GM23338 (cell line): ENCODE measurements around the gene UXS1. TPM values are rescaled to one million over a fixed set of nuclear protein-coding genes. Genes with fewer than 3 reads are reported as not detected.

Experiments
- ATAC-seq: fragments of 200-7000 bp; cut with Tn5 transposase; 3 replicates; pipeline ENCODE4 v1.9.1; 2020
- DNase-seq: peaks from one replicate; pipeline ENCODE4 v3.0.0-alpha.2; 2015; ENCODE audit warnings: low spot score
- H2AFZ ChIP-seq: fragments of 200-600 bp; sonication (generic); 2 replicates; pipeline ENCODE4 v1.8.0; 2016; ENCODE audit warnings: antibody characterized with exemption, mild to moderate bottlenecking, moderate library complexity
- H3F3A ChIP-seq: fragments of 200-600 bp; sonication (generic); replicated peaks from 2 replicates; pipeline ENCODE4 v1.8.0; 2017; ENCODE audit warnings: antibody characterized with exemption, mixed run types, low read depth
- H3K27ac ChIP-seq: fragments of 200-600 bp; sonication (generic); 2 replicates; pipeline ENCODE4 v1.6.1; 2016; ENCODE audit warnings: low read depth
- H3K27me3 ChIP-seq: fragments of 200-600 bp; sonication (generic); 2 replicates; pipeline ENCODE4 v1.8.0; 2016; ENCODE audit warnings: mild to moderate bottlenecking, mixed run types, moderate library complexity; ENCODE audit not compliant: insufficient read depth
- H3K36me3 ChIP-seq: fragments of 200-600 bp; sonication (generic); 2 replicates; pipeline ENCODE4 v1.8.0; 2016; ENCODE audit warnings: mild to moderate bottlenecking; ENCODE audit not compliant: insufficient read depth
- H3K4me1 ChIP-seq: fragments of 200-600 bp; sonication (generic); 2 replicates; pipeline ENCODE4 v1.8.0; 2016; ENCODE audit warnings: mild to moderate bottlenecking, moderate library complexity; ENCODE audit not compliant: insufficient read depth
- H3K4me2 ChIP-seq: fragments of 200-600 bp; sonication (generic); 2 replicates; pipeline ENCODE4 v1.7.1; 2017; ENCODE audit warnings: mixed run types
- H3K4me3 ChIP-seq: fragments of 200-600 bp; sonication (generic); 2 replicates; pipeline ENCODE4 v1.6.1; 2016; ENCODE audit warnings: mixed run types
- H3K79me2 ChIP-seq: fragments of 200-600 bp; sonication (generic); replicated peaks from 2 replicates; pipeline ENCODE4 v1.8.0; 2017; ENCODE audit warnings: mild to moderate bottlenecking; ENCODE audit not compliant: insufficient read depth
- H3K9me2 ChIP-seq: fragments of 200-600 bp; sonication (generic); 2 replicates; pipeline ENCODE4 v1.8.0; 2017; ENCODE audit not compliant: insufficient read depth
- H4K20me1 ChIP-seq: fragments of 200-600 bp; sonication (generic); replicated peaks from 2 replicates; pipeline ENCODE4 v1.8.0; 2017; ENCODE audit warnings: mild to moderate bottlenecking; ENCODE audit not compliant: insufficient read depth
- H3K27ac Mint-ChIP-seq: 2 replicates; pipeline ENCODE4 v1.8.0; 2020; ENCODE audit warnings: inconsistent platforms, mild to moderate bottlenecking, moderate library complexity, mixed read lengths
- H3K27me3 Mint-ChIP-seq: 3 replicates; pipeline ENCODE4 v1.8.0; 2022; ENCODE audit warnings: low read depth, mild to moderate bottlenecking, moderate library complexity, mixed read lengths, inconsistent platforms; ENCODE audit not compliant: insufficient read depth, poor library complexity
- H3K36me3 Mint-ChIP-seq: 3 replicates; pipeline ENCODE4 v1.8.0; 2021; ENCODE audit warnings: low read depth, mild to moderate bottlenecking, inconsistent platforms, moderate library complexity, mixed read lengths
- H3K4me1 Mint-ChIP-seq: 3 replicates; pipeline ENCODE4 v1.8.0; 2020; ENCODE audit warnings: mild to moderate bottlenecking, inconsistent platforms, mixed read lengths
- H3K4me3 Mint-ChIP-seq: 3 replicates; pipeline ENCODE4 v1.8.0; 2021; ENCODE audit warnings: moderate library complexity, mild to moderate bottlenecking, inconsistent platforms, mixed read lengths
- H3K9me3 Mint-ChIP-seq: 3 replicates; pipeline ENCODE4 v1.8.0; 2020; ENCODE audit warnings: moderate library complexity, mild to moderate bottlenecking, inconsistent platforms, mixed read lengths
- CREB1 ChIP-seq: fragments of 250-450 bp; sonication (Bioruptor Pico); IDR thresholded peaks from 2 replicates; pipeline ENCODE4 v1.5.0; 2020; ENCODE audit warnings: low read depth, mild to moderate bottlenecking, moderate library complexity
- CTCF ChIP-seq, 2 experiments: fragments of 200-600 bp in 1 of 2; sonication (generic) in 1 of 2; conservative IDR thresholded peaks; 2 replicates each; pipeline versions ENCODE4 v1.5.1 to v1.6.1; 2016 to 2017; ENCODE audit warnings: antibody characterized with exemption in 2 of 2, low read depth in 2 of 2, mild to moderate bottlenecking in 2 of 2, moderate library complexity in 1 of 2
- ETS1 ChIP-seq: IDR thresholded peaks from 2 replicates; pipeline ENCODE4 v1.6.1; 2016; ENCODE audit warnings: antibody characterized with exemption
- EZH2phosphoT487 ChIP-seq: fragments of 200-600 bp; sonication (generic); IDR thresholded peaks from one replicate; pipeline ENCODE4 v1.8.1; 2018; ENCODE audit warnings: antibody characterized with exemption; ENCODE audit not compliant: unreplicated experiment
- JUNB ChIP-seq: IDR thresholded peaks from one replicate; pipeline ENCODE4 v1.6.1; 2016; ENCODE audit warnings: antibody characterized with exemption; ENCODE audit not compliant: unreplicated experiment
- NANOG ChIP-seq: IDR thresholded peaks from 2 replicates; pipeline ENCODE4 v1.6.1; 2016; ENCODE audit warnings: antibody characterized with exemption, borderline replicate concordance
- POLR2AphosphoS5 ChIP-seq: IDR thresholded peaks from 2 replicates; pipeline ENCODE4 v1.6.1; 2016; ENCODE audit warnings: antibody characterized with exemption, low read depth
- REST ChIP-seq: IDR thresholded peaks from one replicate; pipeline ENCODE4 v1.6.1; 2018; ENCODE audit warnings: antibody characterized with exemption; ENCODE audit not compliant: unreplicated experiment
- STAT1 ChIP-seq: IDR thresholded peaks from one replicate; pipeline ENCODE4 v1.6.1; 2016; ENCODE audit warnings: antibody characterized with exemption; ENCODE audit not compliant: unreplicated experiment
- ZNF114 ChIP-seq: fragments of 250-450 bp; sonication (Bioruptor Pico); IDR thresholded peaks from 2 replicates; pipeline ENCODE4 v1.5.0; 2020; ENCODE audit warnings: mild to moderate bottlenecking, moderate library complexity
- ZNF462 ChIP-seq: fragments of 250-450 bp; sonication (Bioruptor Pico); IDR thresholded peaks from 2 replicates; pipeline ENCODE4 v1.5.0; 2020; ENCODE audit warnings: mild to moderate bottlenecking, moderate library complexity
- polyA plus RNA-seq: library from polyadenylated mRNA; unstranded; fragments of >200 nt; fragmentation: Nextera tagmentation; extraction: Ambion mirVana; gene quantifications from 2 replicates; pipeline ENCODE4 v1.2.1, GENCODE V29; 2016
- total RNA-seq: library from RNA; depleted of rRNA; stranded (reverse); fragments of >200 nt; shearing (Covaris generic); gene quantifications from 2 replicates; pipeline ENCODE4 v1.2.3, GENCODE V29; 2014

The UXS1 gene
- total and polyA plus RNA-seq, 2 experiments from 2014 or later: 48.7 to 131 TPM

GRCh38 chr2:106122157-106122556, 71.9 kb downstream of the UXS1 start (continued):
- TF ChIP-seq REST (no peak), NANOG (no peak), POLR2AphosphoS5 (no peak), STAT1 (no peak), CREB1 (no peak), ZNF114 (CRISPR knock-in tag) (no peak), EZH2phosphoT487 (no peak), ETS1 (no peak), JUNB (no peak)

GRCh38 chr2:106120432-106120831, 73.7 kb downstream of the UXS1 start:
- Histone ChIP-seq H2AFZ (no peak overlapping the region), H3K27me3 (no peaks in the 10 kb centered on the region), H3K9me2 (no peaks in the 10 kb centered on the region), H3K27ac (no peak overlapping the region), H4K20me1 (peaks cover 11% of the 10 kb centered on the region), H3K4me3 (no peak overlapping the region), H3K4me1 (peaks cover 18% of the 10 kb centered on the region), H3K36me3 (peaks cover 4% of the 10 kb centered on the region; the same call in 1 of the 2 replicates), H3K79me2 (peaks cover 30% of the 10 kb centered on the region), H3F3A (no peaks in the 10 kb centered on the region), H3K4me2 (no peak overlapping the region)
- ATAC-seq (no peak), DNase-seq (no peak)
- Mint-ChIP-seq H3K4me1 (peaks cover 21% of the 10 kb centered on the region), H3K9me3 (no peaks in the 10 kb centered on the region), H3K36me3 (peaks cover 14% of the 10 kb centered on the region; the same call in 2 of the 3 replicates), H3K27me3 (no peaks in the 10 kb centered on the region), H3K4me3 (no peak overlapping the region), H3K27ac (no peak overlapping the region)
- no peak for TF ChIP-seq CTCF (conservative IDR thresholded peaks at IDR 0.05; ENCODE audit: low read depth in 2 of 2)
- no peak for TF ChIP-seq ZNF462 (CRISPR knock-in tag)
- TF ChIP-seq STAT1: no peak
